NCI-H2171 (cell line): Measurements from ENCODE around the gene ABITRAM.
"Not testable (repeated sequence)": the region's sequence is repeated elsewhere in the genome, so short reads cannot be mapped to it uniquely, and the experiment has no call there.

Experiments
- DNase-seq: peaks from one replicate; lab custom pipeline; 2025; lab: John Stamatoyannopoulos, UW

The ABITRAM gene

GRCh38 chr9:108934323-108934893, at the start of gene ABITRAM:
Gene ABITRAM, plus strand, starts transcription at chr9:108934400. Its CDS starts 87 bp downstream, at chr9:108934487.
- DNase-seq = peak; percentile 76

GRCh38 chr9:108884701-108885100, 49.5 kb upstream of the ABITRAM start:
- DNase-seq = no peak

GRCh38 chr9:108885643-108886348, 48.4 kb upstream of the ABITRAM start:
- DNase-seq = peak; percentile 4

- peak; percentile 5 for DNase-seq
These were observed 47.5 kb upstream of the ABITRAM start for GRCh38 chr9:108886594-108887271.

- no peak for DNase-seq
These were observed 44.5 kb upstream of the ABITRAM start for GRCh38 chr9:108889649-108890067.

GRCh38 chr9:108894225-108894997, 39.8 kb upstream of the ABITRAM start:
- DNase-seq = no peak

GRCh38 chr9:108897324-108898096, 36.7 kb upstream of the ABITRAM start:
- no peak for DNase-seq

GRCh38 chr9:108899023-108899695, 35.0 kb upstream of the ABITRAM start:
- not testable (repeated sequence) for DNase-seq

GRCh38 chr9:108900176-108900575, 34.0 kb upstream of the ABITRAM start:
- no peak for DNase-seq

GRCh38 chr9:108903420-108904103, 30.6 kb upstream of the ABITRAM start:
- DNase-seq = no peak

GRCh38 chr9:108904161-108904560, 30.0 kb upstream of the ABITRAM start:
- no peak for DNase-seq

GRCh38 chr9:108905494-108905893, 28.7 kb upstream of the ABITRAM start:
- DNase-seq = no peak

GRCh38 chr9:108910402-108910801, 23.8 kb upstream of the ABITRAM start:
- DNase-seq = no peak

- DNase-seq = no peak
These were observed 23.3 kb upstream of the ABITRAM start for GRCh38 chr9:108910914-108911313.

GRCh38 chr9:108911820-108912219, 22.4 kb upstream of the ABITRAM start:
- no peak for DNase-seq

- DNase-seq = no peak
These were observed 20.8 kb upstream of the ABITRAM start for GRCh38 chr9:108913391-108913790.

GRCh38 chr9:108919517-108919916, 14.7 kb upstream of the ABITRAM start:
- DNase-seq = no peak

GRCh38 chr9:108920401-108920800, 13.8 kb upstream of the ABITRAM start:
- not testable (repeated sequence) for DNase-seq

- DNase-seq = no peak
These were observed 13.0 kb upstream of the ABITRAM start for GRCh38 chr9:108921200-108921599.

GRCh38 chr9:108924466-108924865, 9.7 kb upstream of the ABITRAM start:
- DNase-seq = no peak
